ENCODE data around the gene DGKH.
"Not testable (repeated sequence)": the region's sequence is repeated elsewhere in the genome, so short reads cannot be mapped to it uniquely, and the experiment has no call there.

DGKH gene

DNA sequence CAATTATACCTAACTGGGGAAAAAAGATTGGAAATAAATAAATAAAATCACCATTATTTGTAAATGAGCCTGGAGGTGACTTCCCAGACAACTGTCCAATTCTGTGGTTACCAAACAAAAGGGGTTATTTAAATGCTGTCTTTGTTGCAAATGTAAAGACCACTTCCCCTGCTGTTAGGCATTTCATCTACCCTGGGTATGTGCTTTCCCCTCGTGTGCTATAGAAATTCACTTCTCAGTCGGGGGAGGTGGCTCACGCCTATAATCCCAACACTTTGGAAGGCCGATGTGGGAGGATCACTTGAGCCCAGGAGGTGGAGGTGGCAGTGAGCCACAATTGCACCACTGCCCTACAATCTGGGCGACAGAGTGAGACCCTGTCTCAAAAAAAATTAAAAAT lies 121.6 kb downstream of the DGKH start:
- no peak for DNase-seq

DNA sequence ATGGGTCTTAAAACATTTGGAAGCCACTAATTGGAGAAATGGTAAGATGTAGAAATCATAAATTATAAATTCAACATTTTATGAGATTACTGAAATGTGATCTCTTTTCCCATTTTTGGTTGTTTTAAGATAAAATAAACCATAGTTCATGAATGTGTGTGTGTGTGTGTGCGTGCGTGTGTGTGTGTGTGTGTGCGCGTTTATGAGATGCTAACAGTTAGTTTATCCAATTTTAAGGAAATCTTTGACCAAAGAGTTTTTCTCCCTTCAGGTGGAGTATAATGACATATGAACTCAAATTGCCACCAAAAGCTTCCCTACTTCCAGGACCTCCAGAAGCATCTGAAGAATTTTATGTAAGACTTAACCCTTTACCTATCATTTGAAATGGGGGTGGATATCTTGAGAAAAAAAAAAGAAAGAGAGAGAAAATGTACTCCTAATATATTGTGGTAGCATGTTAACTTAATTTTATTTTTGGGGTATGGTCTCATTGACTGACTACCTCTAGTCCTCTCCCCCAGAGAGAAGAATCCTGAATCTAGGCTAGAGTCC lies 125.4 kb downstream of the DGKH start:
- DNase-seq, result no peak

DNA sequence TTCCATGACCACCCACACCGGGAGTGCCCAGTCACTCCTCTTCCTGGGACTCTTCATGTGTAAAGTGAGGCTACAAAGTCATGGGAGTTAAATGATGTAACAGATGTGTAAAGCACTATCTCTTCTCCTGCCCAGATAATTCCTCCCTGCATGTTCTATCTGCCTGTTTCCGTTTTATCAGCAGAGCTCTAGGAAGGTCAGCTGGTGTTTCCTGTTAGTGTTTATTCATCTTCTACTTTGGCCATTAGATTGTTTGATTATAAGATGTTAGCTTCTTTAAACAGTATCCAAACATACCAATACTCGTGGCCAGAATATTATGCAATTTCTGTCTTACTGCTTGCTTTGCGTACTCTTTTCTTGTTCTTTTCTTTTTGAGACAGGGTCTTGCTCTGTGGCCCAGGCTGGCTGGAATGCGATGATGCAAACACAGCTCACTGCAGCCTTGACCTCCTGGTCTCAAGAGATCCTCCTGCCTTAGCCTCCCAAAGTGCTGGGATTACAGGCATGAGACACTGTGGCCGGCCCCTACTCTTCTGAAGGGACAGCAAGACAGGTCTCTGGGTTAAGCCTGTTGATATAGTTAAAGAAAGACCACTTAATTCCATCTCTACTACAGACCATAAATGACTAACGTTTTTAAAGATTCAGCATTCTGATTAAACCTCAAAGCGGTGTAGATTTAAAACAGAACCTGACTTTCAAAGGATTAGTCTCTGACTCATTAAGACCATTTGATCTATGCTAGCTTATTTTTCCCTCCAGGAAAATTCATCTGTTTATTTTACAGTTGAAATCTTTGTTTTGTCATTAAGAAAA lies 126.1 kb downstream of the DGKH start:
- DNase-seq, result no peak

DNA sequence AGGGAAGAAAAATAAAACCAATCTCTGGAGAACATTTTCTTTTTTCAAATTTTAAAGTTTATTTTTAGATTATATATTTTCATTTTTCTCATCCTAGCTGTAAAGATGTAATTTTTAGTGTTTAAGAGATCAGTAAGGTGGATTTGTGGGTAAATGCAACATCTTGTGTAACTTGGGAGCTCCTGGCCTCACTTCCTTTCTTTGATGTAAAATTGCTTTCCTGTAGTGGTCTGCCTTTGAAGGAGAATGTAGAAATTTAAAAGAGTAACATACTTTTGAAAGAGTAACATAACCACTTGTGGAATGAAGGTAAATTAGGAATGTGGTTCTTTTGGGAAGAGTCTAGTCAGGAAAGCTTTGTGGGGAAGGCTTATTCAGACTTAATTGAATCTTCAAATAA lies 127.8 kb downstream of the DGKH start:
- DNase-seq, result no peak

DNA sequence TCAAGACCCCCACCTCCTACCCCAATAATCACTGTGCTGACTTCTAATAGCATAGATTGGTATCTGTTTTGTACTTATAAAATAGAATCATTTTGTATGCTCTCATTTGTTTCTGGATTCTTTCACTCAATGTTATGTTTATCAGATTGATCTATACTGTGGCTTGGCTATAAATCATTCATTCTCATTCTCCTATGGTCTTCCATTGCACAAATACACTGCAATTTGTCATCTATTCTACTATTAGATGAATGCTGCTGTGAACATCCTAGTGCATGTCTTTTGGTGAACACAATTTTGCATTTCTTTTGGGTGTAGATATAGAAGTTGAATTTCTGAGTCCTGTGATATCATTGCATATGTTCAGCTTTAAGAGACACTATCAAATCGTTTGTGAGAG lies 128.7 kb downstream of the DGKH start:
- no peak for DNase-seq

DNA sequence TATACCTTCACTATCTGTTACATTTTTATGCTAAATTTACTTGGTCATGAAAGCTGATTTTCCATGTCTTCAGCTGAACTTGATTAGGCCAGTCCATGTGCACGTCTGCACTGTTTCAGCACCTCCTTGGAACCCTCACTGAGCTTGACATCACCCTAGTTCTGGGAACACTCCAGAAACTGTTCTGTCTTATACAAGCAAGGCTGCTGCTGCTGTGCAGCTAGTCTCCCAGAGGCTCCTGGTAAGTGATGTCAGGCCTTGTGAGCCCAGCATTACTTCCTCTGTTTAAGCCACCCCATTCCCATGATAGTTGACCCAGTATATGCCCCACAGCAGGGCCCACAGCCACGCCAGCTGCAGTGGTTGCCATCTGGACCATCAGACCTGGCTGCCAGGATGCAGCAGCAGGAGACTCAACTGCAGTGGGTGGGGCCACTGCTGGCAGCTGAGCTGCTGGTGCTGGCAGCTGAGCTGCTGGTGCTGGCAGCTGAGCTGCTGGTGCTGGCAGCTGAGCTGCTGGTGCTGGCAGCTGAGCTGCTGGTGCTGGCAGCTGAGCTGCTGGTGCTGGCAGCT lies 133.0 kb downstream of the DGKH start:
- DNase-seq, result no peak

DNA sequence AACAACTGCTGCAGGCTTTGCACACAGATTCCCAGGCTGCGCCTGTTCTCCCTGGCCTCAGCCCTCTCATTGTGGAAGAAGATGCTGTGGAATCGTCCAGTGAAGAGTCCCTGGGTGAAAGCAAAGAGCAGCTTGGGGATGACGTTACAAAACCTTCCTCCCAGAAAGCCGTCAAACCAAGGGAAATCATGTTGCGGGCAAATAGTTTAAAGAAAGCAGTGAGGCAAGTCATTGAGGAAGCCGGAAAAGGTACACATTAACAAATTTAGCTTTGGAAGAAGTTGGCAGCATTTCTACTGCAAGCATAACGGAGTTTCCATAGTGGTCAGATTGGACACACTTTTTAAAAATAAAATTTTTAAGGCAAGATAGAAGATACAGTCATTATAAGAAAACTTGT lies 140.6 kb downstream of the DGKH start:
- DNase-seq, result no peak

DNA sequence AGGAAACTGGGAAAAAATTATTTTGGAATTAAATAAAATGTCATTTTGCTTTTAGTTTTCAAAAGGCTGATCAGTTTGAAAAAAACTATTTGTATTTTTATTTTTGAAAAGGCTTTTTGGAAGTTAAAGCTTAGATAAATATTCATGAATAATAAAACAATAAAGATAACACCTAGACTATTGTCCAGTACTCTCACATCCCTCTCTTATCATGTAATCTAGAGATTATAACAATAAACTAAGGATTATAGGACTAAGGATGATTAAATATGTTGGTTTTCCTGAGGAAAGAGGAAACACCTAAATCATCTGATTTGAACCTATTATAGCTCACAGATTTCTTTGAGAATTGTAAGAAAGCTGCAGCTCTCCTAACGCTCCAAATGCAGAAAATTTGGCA lies 142.1 kb downstream of the DGKH start:
- DNase-seq, result no peak

DNA sequence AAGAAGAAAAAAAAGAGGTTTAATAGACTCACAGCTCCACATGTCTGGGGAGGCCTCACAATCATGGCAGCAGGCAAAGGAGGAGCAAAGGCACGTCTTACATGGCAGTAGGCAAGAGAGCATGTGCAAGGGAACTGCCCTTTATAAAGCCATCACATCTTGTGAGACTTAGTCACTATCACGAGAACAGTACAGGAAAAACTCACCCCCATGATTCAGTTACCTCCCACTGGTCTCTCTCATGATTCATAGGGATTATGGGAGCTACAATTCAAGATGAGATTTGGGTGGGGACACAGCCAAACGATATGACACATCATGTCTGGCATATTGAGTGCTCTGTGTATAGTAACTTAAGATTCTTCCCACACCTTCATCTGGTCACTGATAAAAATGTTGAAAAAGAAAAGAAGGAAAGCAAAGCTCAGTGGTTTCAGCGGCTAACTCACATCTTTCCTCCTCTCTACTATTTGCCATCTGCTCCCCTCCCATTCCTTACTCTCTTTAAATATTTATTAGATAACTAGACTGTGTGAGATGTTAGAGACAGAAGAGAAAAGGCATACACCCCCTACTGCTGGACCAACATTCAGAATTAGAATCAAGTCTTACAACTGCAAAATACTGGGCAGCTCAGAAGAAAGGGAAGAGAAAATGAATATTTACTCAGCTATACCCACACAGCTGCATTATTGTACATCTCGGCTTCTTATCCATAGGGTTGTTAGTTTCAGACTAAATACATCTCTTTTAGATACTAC lies 163.4 kb downstream of the DGKH start:
- no peak for DNase-seq

DNA sequence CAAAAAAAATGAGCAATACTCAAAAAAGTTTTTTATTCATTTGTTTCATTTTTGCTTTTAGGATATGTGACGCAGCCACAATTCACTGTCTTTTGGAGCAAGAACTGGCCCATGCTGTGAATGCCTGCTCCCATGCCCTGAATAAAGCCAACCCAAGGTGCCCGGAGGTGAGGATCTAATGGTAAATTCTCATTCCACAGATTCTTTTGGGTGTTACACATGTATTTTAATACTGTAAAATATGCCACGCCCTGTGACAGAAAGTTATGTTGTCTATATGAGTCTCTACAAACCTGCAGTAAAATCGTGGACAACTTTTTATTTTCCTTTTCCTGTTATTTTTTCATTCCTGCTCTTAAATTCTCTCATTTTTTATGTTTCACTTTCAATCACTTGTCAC lies 166.0 kb downstream of the DGKH start:
- no peak for DNase-seq

DNA sequence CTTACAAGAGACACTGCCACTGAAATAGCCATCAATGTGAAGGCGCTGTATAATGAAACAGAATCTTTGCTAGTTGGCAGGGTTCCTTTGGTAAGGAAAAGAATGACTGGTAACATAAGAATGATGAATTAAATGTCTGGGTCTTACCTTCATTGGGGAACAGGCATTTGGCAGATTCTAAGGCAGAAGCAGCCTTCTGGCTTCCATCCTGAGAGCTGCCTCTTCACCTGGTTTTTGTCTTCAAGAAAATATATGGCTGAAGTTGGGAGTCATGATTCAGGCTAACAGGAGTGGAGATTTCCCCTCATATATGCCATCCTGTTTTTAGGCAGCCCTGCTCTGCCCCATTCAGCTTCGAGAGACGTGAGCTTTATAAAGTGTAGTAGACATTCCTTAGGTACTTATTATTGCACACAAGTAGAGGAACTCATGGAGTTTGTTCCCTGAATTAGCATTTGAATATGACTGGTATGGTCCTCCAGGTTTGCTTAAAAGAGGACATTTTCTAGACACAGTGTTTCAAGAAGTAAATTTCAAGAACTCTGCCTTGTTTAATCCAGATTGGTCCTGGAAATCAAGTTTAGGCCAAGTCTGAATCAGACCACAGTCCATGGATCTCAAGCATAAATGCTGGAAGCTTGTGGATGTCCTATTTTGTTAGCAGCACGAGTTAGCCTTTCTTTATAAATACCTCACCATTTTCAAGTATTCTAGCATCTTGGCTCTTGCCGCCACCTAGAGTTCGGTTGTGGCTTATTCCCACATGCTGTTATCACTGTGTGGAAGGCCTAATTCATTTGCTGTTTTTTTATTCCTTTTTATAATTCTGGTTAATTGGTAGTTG lies 167.4 kb downstream of the DGKH start:
- no peak for DNase-seq

DNA sequence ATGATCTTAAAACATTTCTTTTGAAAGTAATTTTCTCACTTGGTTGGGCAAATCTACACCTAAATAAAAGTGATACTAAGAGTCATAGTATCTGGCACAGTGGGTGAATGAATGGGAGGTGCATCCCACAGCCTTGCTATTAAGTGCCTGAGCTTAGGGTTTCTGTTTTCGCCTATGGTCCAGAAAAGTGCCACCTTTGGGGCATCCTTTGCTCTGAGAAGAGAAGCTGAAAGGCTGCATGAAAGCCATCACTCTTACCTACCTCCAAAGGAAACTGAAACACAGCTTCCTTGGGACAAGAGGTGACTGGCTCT lies 167.9 kb downstream of the DGKH start:
- no peak for DNase-seq

DNA sequence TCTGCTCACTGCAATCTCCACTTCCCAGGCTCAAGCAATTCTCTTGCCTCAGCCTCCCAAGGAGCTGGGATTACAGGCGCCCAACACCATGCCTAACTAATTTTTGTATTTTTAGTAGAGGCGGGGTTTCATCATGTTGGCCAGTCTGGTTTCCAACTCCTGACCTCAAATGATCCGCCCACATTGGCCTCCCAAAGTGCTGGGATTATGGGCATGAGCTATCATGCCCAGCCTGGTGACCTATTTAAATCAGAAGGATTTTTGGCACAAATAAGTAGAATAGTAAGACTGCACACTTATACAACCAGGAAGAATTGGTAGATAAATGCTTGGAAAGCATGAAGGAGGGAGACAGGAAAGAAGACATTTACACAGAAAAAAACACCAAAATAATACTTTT lies 170.1 kb downstream of the DGKH start:
- no peak for DNase-seq

DNA sequence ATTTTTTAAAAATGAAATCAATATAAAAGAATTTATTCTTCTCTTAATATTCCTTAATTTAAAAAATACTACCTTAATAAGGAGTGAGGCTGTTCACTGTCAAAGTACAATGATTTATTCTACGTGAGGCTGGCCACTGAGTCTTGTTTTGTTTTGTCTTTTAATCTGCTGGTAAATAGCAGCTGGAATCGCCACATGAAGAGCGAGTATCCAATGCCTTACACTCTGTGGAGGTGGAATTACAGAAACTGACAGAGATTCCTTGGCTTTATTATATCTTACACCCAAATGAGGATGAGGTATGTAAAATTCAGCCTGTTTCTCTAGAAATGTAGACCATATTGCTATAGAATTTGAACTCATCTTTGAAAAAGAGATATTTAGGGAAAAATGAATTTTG lies 170.6 kb downstream of the DGKH start:
- DNase-seq, result no peak

DNA sequence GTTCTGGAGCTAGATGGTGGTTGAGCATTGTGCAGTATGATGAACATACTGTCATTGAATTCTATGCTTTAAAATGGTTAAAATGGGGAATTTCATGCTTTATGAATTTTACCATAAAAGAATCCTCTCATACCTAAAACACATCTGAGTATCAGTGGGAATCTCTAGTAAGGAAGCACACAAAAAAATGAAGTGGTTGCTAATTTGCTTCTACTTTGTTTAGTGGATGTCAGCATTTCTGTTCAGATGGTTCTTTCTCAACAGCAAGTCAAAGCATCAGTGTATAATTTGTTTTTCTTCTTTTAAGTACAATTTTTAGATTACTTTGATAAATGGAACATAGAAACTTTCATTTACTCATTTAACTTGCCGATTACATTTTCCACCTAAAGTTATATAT lies 171.4 kb downstream of the DGKH start:
- no peak for DNase-seq

DNA sequence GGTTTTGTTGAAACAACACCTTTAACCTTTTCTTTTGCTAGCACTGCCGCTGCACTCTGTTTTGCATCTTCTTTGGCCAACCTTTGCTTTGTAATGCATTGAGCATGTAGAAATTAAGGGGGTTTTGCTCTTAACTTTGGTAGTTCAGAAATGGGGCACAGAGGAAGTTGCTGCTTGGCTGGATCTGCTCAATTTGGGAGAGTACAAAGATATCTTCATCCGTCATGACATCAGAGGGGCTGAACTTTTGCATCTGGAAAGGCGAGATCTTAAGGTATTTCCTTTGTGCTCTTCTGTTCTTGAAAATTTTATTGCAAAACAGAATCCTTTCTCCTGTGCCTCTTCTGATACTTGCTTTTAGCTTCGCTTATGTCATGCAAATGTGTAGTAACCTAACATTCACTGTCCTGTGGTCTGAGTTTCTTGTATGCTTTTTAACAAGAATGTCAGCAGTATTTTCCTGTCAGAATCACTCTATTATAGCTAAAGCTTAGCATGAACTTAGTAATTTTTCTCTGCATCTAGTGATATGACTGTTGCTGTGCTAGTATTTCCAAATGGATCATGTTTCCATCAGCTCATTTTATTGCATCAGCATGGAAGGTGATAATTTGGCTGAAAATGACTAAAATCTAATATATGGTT lies 172.8 kb downstream of the DGKH start:
- DNase-seq, result no peak

DNA sequence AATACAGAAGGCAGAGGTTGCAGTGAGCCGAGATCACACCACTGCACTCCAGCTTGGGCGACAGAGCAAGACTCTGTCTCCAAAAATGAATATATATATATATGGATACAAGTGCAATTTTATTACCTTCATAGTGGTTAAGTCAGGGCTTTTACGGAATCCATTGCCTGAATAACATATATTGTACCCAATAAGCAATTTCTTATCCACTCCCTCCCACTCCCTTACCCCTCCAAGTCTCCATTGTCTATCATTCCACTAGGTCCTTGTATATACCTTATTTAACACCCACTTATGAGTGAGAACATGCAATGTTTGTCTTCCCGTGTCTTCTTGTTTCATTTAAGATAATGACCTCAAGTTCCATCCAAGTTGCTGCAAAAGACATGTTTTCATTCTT lies 175.2 kb downstream of the DGKH start:
- DNase-seq, result no peak

DNA sequence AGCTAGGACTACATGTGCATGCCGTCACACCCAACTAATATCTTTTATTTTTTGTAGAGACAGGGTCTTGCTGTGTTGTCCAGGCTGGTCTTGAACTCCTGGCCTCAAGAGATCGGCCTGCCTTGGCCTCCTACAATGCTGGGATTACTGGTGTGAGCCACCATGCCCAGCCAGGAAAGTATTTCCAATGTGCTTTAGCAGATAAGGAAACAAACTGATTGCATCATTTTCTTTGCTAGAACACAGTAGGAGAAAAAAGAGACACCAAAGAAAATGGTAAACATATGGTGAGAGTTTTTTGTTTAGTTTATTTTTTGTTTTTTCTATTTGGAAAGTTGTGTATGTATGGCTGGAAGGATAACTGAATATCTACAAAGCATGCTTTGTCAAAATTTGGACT lies 176.6 kb downstream of the DGKH start:
- DNase-seq, result no peak

DNA sequence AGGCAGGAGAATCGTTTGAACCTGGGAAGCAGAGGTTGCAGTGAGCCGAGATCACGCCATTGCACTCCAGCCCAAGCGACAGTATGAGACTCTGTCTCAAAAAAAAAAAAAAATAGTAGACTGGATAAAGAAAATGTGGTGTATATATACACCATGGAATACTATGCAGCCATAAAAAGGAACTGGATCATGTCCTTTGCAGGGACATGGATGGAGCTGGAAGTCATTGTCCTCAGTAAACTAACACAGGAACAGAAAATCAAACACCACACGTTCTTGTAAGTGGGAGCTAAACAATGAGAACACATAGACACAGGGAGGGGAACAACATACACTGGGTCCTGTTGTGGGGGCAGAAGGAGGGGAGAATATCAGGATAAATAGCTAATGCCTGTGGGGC lies 178.3 kb downstream of the DGKH start:
- DNase-seq, result not testable (repeated sequence)

DNA sequence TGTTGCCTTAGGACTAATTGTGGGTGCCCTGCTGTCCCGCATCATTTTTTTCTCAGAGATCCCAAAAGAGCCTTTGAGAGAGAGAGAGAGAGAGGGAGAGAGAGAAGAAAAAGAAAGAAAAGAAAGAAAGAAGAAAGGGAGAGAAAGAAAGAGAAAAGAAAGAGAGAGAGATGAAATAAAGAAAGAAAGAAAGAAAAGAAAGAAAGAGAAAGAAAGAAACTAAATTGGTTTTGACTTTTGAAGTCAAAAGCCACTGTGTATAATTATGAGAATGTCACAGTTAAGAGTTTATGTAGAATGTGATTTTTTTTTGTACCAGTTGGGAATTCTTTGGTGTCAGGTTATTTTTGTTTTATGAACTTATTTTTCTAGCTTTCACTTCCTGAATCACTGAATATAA lies 180.1 kb downstream of the DGKH start:
- DNase-seq, result no peak

DNA sequence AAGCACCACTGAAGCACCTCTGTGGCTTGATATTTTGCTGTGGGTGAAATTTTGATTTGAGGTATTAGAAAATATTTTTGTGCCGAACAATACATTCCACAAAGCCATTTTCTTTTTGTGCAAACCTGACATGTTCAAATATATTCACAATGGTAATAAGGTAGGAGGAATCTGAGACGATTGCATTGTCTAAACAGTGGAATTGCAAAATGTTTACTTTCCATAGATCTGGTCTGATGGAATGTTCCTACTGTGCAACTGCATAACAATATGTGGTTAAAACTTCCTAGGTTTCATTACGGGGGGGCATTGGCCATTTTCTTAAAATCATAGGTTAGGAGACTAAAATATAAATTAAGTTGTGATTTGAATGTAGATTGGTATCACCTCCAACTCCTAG lies 180.8 kb downstream of the DGKH start:
- DNase-seq, result no peak

DNA sequence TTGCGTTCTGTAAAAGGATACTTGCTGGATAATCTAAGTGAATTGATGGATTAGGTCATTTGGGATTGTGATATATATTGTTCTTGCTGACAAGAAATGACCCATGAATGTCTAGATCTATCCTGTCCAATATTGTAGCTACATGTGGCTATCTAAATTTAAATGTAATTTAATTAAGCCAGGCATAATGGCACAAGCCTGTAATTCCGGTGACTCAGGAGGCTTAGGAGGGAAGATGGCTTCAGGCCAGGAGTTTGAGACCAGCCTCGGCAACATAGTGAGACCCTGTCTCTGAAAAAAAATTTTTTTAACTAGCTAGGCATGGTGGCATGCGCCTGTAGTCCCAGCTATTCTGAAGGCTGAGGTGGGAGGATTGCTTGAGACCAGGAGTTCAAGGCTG lies 184.2 kb downstream of the DGKH start:
- DNase-seq, result no peak

DNA sequence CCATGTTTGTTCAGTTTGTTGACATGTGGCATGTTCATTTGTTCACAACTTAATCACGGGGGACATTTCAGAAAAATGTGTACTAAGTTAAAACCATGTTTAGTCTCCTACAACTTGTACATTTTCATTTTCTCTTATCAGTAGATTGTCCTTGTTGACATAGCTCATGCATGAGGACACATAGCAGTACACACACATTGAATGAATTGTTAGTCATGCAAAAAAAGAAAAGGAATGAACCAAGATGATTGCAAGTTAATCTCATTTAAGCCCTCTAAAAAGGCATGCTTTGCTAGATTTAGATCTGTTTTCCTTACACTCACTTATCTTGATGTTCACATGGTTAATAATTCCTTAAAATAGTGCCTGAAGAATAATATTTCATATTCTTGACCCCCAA lies 185.3 kb downstream of the DGKH start:
- DNase-seq, result no peak
